K562 (cell line): ENCODE measurements around the gene NELFA. TPM values are rescaled to one million over a fixed set of nuclear protein-coding genes. Genes with fewer than 3 reads are reported as not detected.

Source experiments
- BRD9 ChIP-seq: fragments of 450-650 bp; IDR thresholded peaks from 2 replicates; pipeline ENCODE4 v1.6.1; 2018; ENCODE audit warnings: low read depth; ENCODE audit not compliant: partially characterized antibody
- EP300 ChIP-seq: IDR thresholded peaks from 2 replicates; pipeline ENCODE4 v1.6.1; 2012; ENCODE audit warnings: low read length, improper control_type of control experiment
- GABPA ChIP-seq: fragments of 200-800 bp; sonication (Bioruptor generic); conservative IDR thresholded peaks from 2 replicates; pipeline ENCODE4 v1.6.1; 2016; ENCODE audit warnings: low read depth, missing genetic modification characterization, missing compliant biosample characterization
- HLTF ChIP-seq: fragments of 450-650 bp; IDR thresholded peaks from 2 replicates; pipeline ENCODE4 v1.6.1; 2016
- KDM5B ChIP-seq: fragments of 200-600 bp; sonication (generic); IDR thresholded peaks from 2 replicates; pipeline ENCODE4 v1.6.1; 2012; ENCODE audit warnings: low read depth, mild to moderate bottlenecking, moderate library complexity, low read length, control low read depth, inconsistent platforms; ENCODE audit not compliant: insufficient replicate concordance
- MIER1 ChIP-seq: fragments of 450-650 bp; IDR thresholded peaks from 2 replicates; pipeline ENCODE4 v1.6.1; 2016; ENCODE audit warnings: antibody characterized with exemption, mild to moderate bottlenecking, low read depth
- RFX5 ChIP-seq: IDR thresholded peaks from 2 replicates; pipeline ENCODE4 v1.6.1; 2011; ENCODE audit warnings: low read depth, mild to moderate bottlenecking, improper control_type of control experiment, low read length
- TAF9B ChIP-seq: fragments of 450-650 bp; IDR thresholded peaks from 2 replicates; pipeline ENCODE4 v1.6.1; 2018; ENCODE audit warnings: mild to moderate bottlenecking; ENCODE audit not compliant: partially characterized antibody
- ZBTB7A ChIP-seq: IDR thresholded peaks from 2 replicates; pipeline ENCODE4 v1.6.1; 2011; ENCODE audit warnings: low read depth, mild to moderate bottlenecking, low read length, moderate library complexity, borderline replicate concordance; ENCODE audit not compliant: control insufficient read depth
- polyA plus RNA-seq, 8 experiments: library from polyadenylated mRNA; depleted of rRNA in 4 of 8; stranded (reverse) in 5 of 8; unstranded in 3 of 8; fragments of >200 nt; fragmentation: Nextera tagmentation in 2 of 8; fragmentation: Illumina TruSeq in 1 of 8; extraction: Ambion mirVana in 2 of 8; extraction: Trizol in 1 of 8; gene quantifications; 2 replicates each; pipeline versions ENCODE4 v1.2.1 to v1.2.3, GENCODE V29; 2011 to 2014; ENCODE audit warnings: inconsistent platforms in 1 of 8, missing spikeins in 1 of 8
- total RNA-seq, 7 experiments: library from RNA; depleted of rRNA in 6 of 7; stranded (reverse); fragments of >200 nt in 6 of 7; fragmentation: Illumina TruSeq in 2 of 7; extraction: Trizol in 2 of 7; gene quantifications; 2 replicates each; pipeline versions ENCODE4 v1.2.1 to v1.2.3, GENCODE V29; 2011 to 2021; ENCODE audit warnings: low replicate concordance in 1 of 7
- TF ChIP-seq, protein P1 (sequence below): IDR thresholded peaks from 2 replicates; pipeline ENCODE4 v1.6.1; 2011; ENCODE audit warnings: borderline replicate concordance, low read depth, mild to moderate bottlenecking, moderate library complexity, low read length; ENCODE audit not compliant: insufficient read depth, poor library complexity, severe bottlenecking
- TF ChIP-seq, protein P2 (sequence below), 2 experiments: fragments of 450-650 bp in 1 of 2; IDR thresholded peaks; 2 replicates each; pipeline ENCODE4 v1.6.1; 2011 to 2017; ENCODE audit warnings: low read depth in 2 of 2, antibody characterized with exemption in 1 of 2, borderline replicate concordance in 1 of 2, low read length in 1 of 2, mild to moderate bottlenecking in 1 of 2, mixed read lengths in 1 of 2; ENCODE audit not compliant: control insufficient read depth in 1 of 2
- TF ChIP-seq, protein P3 (sequence below): IDR thresholded peaks from 2 replicates; pipeline ENCODE4 v1.6.1; 2016; ENCODE audit warnings: missing genetic modification characterization, missing compliant biosample characterization

Gene NELFA
- total and polyA plus RNA-seq, 9 of the 15 experiments (the other 6 are each of a cell fraction or from before 2014, with no cell fraction given) = 0.76 to 59.6 (median 14.8) TPM

DNA sequence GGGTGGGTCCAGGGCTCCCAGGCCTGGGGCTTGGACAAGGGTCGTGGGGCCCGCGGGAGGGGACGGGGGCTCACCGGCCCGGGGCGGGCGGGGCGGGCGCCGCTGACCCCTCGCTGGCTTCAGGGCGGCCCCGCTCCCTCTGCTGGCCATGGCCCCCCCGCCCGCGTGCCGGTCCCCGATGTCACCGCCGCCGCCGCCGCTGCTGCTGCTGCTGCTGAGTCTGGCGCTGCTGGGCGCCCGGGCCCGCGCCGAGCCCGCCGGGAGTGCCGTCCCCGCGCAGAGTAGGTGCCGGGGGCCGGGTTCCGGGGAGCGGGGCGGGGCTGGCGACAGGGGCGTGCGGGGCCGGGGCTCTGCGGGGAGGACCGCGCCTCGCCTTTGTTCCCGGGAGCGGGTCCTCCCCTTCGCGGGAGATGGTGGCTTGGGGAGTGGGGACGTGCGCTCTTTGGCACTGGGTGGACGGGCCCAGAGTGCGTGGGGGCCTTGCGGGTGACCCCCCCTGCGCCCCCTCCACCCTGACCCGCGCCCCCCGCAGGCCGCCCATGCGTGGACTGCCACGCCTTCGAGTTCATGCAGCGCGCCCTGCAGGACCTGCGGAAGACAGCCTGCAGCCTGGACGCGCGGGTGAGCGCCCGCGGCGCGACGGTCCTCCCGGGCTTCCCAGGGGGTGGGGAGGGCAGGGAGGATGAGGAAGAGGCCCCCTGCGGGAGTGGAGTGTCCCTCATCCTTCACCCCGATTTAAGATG lies 33.6 kb upstream of the NELFA start (continued):
- TF ChIP-seq, protein P1, sequence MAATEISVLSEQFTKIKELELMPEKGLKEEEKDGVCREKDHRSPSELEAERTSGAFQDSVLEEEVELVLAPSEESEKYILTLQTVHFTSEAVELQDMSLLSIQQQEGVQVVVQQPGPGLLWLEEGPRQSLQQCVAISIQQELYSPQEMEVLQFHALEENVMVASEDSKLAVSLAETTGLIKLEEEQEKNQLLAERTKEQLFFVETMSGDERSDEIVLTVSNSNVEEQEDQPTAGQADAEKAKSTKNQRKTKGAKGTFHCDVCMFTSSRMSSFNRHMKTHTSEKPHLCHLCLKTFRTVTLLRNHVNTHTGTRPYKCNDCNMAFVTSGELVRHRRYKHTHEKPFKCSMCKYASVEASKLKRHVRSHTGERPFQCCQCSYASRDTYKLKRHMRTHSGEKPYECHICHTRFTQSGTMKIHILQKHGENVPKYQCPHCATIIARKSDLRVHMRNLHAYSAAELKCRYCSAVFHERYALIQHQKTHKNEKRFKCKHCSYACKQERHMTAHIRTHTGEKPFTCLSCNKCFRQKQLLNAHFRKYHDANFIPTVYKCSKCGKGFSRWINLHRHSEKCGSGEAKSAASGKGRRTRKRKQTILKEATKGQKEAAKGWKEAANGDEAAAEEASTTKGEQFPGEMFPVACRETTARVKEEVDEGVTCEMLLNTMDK = peak; percentile 39
- TF ChIP-seq RFX5 (no peak), KDM5B (peak; percentile 32), BRD9 (no peak), HLTF (no peak), GABPA (tag) (peak; percentile 20; the same call in 1 of the 2 replicates), ZBTB7A (peak; percentile 70; the same call in 1 of the 2 replicates), MIER1 (no peak), EP300 (no peak), TAF9B (no peak)
- TF ChIP-seq, protein P2, sequence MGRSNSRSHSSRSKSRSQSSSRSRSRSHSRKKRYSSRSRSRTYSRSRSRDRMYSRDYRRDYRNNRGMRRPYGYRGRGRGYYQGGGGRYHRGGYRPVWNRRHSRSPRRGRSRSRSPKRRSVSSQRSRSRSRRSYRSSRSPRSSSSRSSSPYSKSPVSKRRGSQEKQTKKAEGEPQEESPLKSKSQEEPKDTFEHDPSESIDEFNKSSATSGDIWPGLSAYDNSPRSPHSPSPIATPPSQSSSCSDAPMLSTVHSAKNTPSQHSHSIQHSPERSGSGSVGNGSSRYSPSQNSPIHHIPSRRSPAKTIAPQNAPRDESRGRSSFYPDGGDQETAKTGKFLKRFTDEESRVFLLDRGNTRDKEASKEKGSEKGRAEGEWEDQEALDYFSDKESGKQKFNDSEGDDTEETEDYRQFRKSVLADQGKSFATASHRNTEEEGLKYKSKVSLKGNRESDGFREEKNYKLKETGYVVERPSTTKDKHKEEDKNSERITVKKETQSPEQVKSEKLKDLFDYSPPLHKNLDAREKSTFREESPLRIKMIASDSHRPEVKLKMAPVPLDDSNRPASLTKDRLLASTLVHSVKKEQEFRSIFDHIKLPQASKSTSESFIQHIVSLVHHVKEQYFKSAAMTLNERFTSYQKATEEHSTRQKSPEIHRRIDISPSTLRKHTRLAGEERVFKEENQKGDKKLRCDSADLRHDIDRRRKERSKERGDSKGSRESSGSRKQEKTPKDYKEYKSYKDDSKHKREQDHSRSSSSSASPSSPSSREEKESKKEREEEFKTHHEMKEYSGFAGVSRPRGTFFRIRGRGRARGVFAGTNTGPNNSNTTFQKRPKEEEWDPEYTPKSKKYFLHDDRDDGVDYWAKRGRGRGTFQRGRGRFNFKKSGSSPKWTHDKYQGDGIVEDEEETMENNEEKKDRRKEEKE (IDR thresholded peaks at IDR 0.05; ENCODE audit: borderline replicate concordance in 1 of 2, control insufficient read depth in 1 of 2, low read depth in 2 of 2, low read length in 1 of 2) = no peak
- TF ChIP-seq, protein P3, sequence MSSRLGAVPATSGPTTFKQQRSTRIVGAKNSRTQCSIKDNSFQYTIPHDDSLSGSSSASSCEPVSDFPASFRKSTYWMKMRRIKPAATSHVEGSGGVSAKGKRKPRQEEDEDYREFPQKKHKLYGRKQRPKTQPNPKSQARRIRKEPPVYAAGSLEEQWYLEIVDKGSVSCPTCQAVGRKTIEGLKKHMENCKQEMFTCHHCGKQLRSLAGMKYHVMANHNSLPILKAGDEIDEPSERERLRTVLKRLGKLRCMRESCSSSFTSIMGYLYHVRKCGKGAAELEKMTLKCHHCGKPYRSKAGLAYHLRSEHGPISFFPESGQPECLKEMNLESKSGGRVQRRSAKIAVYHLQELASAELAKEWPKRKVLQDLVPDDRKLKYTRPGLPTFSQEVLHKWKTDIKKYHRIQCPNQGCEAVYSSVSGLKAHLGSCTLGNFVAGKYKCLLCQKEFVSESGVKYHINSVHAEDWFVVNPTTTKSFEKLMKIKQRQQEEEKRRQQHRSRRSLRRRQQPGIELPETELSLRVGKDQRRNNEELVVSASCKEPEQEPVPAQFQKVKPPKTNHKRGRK (tag) = no peak
